OCI-LY1 (cell line): Measurements from ENCODE around the gene UTS2B.

Experiments used
- EZH2 ChIP-seq: fragments of 200-600 bp; sonication (generic), shearing (Covaris generic); IDR thresholded peaks from 2 replicates; pipeline ENCODE4 v1.8.0; 2017; ENCODE audit warnings: borderline replicate concordance, mixed run types, mild to moderate bottlenecking, antibody characterized with exemption, low read length, moderate library complexity, mixed read lengths
- TF ChIP-seq, protein P1 (sequence below): fragments of 200-600 bp; sonication (generic), shearing (Covaris generic); IDR thresholded peaks from 2 replicates; pipeline ENCODE4 v1.5.1; 2017; ENCODE audit warnings: mild to moderate bottlenecking, antibody characterized with exemption, low read length, moderate library complexity, mixed read lengths

DNA sequence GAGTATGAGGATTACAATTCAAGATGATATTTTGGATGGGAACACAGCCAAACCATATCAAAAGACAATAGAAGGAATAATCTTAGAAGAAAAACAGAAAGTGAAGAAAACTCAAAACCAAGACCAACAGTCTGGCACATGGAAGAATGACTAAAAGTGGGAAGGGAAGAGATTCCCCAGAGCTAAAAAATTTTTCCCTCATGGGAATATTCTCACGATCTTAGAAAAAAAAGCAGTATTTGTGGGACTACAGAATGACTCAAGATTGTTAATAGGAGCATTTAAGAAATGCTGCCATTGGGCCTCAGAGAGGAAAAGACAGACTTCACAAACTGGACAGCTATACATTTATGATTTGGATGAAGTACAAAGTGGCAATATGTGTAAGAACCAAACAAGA, 113.0 kb downstream of the UTS2B start:
- TF ChIP-seq, protein P1, sequence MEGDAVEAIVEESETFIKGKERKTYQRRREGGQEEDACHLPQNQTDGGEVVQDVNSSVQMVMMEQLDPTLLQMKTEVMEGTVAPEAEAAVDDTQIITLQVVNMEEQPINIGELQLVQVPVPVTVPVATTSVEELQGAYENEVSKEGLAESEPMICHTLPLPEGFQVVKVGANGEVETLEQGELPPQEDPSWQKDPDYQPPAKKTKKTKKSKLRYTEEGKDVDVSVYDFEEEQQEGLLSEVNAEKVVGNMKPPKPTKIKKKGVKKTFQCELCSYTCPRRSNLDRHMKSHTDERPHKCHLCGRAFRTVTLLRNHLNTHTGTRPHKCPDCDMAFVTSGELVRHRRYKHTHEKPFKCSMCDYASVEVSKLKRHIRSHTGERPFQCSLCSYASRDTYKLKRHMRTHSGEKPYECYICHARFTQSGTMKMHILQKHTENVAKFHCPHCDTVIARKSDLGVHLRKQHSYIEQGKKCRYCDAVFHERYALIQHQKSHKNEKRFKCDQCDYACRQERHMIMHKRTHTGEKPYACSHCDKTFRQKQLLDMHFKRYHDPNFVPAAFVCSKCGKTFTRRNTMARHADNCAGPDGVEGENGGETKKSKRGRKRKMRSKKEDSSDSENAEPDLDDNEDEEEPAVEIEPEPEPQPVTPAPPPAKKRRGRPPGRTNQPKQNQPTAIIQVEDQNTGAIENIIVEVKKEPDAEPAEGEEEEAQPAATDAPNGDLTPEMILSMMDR: no peak
- TF ChIP-seq EZH2: no peak
